Stimulated activated CD4-positive, alpha-beta T cell treated with anti-CD3 and anti-CD28 coated beads, Interleukin-12 subunit alpha, Interleukin-12 subunit beta, amount 100 ng/mL, for 48 hours (primary cell): Measurements from ENCODE around the gene STOX2.

Experiments
- DNase-seq, 3 donors: peaks; one replicate each; pipeline ENCODE4 v3.0.0-alpha.2; 2020; ENCODE audit warnings: low read depth in 2 of 3, low spot score in 1 of 3

Gene STOX2

DNA sequence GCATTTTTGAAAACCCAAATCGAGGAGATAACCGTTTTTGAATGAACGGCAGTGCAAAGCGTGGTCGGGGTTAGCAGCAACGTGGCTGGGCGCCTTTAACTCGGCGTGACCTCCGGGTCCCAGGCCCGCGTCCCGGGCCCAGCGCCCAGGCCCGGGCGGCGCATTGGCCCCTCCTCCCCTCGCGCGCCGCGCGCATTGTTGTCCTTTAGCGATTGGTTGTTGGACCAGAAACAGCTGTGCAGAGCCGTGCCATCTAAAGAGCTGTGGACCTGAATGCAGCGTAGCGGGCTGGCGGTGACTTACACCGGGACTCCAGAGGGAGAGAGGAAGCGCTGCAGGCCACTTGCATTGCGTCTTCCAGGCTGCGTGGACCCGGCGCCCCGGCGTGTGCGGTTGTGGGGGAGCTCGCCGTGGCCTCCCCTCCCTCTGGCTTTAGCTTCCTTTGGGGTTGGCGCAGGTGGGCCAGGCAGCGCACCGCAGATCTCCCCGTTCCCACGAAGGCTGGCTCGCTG is at the start of gene STOX2:
Gene STOX2 (plus strand): TSS at position 227 of the 512 bp plus-strand sequence. CDS start 1,484 bp downstream, outside the sequence.
- DNase-seq: no peak

DNA sequence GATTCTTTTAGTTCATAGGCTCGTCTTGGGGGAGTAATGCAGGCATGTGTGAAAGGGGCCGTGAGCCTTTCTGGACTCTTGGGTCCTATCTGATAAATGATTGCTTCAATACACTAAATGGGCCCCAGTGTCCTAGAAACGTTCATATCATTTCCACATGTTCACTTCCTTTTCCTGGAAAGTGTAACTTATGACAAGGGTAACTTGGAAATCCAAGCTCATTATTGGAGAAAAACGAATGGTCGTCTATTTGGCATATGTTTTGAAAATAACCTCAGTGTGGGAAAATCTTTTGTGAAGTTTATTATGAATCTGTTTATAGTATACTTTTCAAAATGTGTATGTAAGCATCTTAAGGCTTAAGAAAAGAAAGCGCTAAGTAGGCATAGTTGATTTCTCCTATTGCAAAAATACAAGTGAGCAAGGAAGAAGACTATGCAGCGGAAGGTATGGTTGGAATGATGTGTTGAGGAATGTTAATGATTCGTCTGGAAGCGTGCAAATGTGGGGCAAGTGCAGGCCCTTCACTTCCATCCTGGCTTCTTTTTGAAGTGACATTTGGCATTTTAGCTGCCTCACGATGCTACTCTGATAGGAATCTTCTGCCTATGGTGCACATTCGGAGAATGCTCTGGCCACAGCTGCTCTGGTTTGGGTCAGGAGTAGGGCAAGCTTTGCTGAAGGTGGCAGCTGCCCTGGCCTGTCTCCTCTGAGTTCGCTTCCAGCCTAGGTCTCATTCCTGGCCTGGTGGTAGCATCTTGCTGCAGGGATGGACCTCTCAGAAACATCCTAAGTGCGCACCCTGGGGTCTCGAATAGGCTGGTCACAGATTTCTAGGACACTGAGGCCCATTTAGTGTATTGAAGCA is 49.5 kb upstream of the STOX2 start:
- no peak for DNase-seq

- no peak for DNase-seq
These were observed 48.1 kb upstream of the STOX2 start for GRCh38 chr4:183857040-183857439.

DNA sequence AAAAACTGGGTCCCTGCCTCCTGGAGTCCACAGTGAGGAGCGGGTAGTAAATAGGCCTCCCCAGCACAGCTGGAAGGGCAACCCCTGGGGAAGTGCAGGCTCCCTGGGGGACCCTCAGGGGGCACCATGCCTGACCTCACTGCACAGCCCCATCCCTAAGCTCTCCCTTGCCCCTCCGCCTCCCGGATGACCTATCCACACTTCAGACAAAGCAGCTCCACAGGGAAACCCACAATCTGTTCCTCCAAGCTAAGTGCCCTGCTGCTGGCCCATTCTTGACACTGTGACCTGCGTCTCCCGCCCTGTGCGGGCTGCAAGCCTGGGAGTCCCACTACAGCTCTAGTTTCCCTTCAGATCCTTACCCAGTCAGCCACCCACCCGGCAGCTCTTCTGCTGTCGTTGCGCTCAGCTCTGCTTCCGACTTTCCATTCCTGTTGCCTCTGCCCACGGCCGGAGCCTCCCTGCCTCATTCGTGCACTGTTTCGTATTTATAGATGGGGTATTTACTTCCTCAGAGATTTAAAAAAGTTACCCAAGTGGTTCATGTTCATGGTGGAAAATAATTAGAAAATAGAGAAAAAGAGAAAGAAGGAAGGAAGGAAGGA is 47.0 kb upstream of the STOX2 start:
- DNase-seq: no peak

DNA sequence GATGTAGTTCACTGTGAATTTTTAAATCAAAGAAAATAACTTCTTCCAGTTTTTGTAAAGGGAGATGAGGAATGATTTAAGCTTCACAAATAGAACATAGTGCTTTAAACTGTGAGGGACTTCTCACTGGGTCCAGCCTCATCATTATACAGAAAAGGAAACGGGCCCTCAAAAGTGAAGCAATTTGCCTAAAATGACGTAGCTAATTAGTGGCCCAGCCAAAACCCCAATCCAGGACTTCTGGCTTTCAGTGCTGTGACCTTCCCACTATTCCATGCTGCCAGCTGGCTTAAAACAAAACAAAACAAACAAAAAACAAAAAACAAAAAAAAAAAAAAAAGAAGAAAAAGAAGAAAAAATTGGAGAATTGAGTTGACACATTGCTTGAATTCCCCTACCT is 45.0 kb upstream of the STOX2 start:
- DNase-seq: no peak

DNA sequence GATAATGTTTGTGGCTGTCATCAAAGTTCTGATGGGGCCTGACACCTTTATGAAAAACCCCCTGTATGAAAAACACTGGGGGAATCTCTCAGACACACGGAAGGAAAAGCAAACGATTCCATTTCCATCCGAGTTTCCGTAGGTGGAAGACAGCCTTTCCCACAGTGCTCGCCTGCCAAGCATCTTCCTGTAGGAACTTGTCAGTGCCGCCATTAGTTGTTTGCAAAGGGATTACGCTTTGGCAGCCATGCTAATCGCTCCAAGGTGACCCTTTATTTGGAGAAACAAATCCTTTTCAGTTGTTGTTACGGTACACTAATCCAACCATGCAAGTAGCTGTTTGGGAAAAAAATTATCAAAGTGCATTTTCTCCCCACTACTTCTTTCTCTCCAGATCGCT is 44.4 kb upstream of the STOX2 start:
- no peak for DNase-seq

DNA sequence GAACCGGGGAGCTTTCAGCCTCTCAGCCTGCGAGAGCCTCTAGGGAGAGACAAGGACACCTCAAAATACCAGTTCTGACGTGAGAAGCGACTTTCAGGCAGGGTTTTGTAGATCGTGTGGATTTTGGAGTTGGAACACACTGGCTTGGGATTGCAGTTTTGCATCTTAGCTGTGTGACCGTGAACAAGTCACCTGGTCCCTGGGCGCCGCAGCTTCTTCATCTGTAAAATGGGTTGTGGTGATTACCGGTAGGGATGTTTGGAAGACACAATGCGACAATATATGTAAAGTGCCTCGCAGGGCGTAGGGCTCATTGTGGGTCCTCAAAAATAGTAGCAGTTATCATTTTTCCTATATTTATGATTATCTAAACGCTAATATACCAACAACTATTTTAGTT is 43.7 kb upstream of the STOX2 start:
- no peak for DNase-seq

DNA sequence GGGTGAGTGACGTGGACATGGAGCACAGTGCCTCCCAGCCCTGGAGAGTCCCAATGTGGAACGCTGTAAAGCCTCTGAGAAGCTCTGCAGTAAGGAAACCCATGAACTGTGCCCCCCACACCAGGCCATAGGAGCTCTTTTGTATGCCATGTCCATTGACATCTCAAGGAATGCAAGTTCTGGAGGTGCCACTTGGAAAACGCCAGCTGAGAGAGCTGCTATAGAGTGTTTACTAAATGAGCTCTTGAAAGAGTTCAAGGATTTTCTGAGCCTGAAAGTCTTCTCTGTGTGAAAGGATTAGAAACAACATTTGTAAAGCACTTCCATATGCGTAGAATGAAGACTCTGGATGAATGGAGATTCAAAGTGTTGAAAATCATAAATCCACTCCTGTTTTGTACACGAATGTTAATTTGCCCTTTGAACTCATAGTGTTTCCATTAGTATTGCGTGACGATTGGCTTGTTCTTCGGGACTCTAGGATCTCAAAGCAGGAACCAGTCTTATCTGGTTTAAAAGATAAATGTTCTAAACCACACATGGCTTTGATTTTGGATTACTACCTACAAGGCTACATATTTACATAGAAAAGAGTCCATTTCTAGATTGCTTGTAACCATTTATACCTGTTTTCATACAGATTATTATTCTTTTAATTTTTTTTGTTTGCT is 41.8 kb upstream of the STOX2 start:
- DNase-seq: no peak

GRCh38 chr4:183867247-183867646 is 37.9 kb upstream of the STOX2 start:
- DNase-seq: no peak

- DNase-seq: no peak
These were observed 34.1 kb upstream of the STOX2 start for GRCh38 chr4:183870997-183871396.

- DNase-seq: no peak
These were observed 33.5 kb upstream of the STOX2 start for GRCh38 chr4:183871581-183871980.

GRCh38 chr4:183872531-183872930 is 32.6 kb upstream of the STOX2 start:
- DNase-seq: no peak

- no peak for DNase-seq
These were observed 31.5 kb upstream of the STOX2 start for GRCh38 chr4:183873409-183874185.

DNA sequence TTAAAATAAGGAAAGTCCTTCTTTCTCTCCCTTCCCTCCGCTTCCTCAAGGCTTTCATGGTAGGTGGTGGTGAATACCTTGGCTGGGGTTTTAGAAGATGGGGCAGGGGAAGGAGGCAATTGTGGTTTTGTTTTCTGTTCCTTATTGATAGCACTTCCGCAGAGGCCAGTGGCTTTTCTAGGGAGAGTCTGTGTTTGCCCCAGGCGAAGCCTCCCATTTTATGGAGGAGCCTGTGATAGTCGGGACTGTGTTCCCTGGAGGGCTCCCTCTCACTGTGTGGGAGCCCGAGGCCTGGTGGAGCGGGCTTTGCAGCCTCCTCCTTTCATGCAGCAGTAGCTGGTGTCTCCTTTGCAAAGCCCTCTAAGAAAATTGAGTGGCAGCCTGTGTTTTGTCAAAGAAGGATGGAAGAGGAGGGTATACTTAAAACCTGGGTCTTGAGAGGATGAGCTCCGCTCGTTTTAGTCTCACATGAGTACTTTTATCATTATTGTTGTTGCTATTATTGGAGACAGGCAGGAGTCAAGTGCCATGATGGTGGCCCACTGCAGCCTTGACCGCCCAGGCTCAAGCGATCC is 29.8 kb upstream of the STOX2 start:
- no peak for DNase-seq

- no peak for DNase-seq
These were observed 28.7 kb upstream of the STOX2 start for GRCh38 chr4:183876268-183876934.

DNA sequence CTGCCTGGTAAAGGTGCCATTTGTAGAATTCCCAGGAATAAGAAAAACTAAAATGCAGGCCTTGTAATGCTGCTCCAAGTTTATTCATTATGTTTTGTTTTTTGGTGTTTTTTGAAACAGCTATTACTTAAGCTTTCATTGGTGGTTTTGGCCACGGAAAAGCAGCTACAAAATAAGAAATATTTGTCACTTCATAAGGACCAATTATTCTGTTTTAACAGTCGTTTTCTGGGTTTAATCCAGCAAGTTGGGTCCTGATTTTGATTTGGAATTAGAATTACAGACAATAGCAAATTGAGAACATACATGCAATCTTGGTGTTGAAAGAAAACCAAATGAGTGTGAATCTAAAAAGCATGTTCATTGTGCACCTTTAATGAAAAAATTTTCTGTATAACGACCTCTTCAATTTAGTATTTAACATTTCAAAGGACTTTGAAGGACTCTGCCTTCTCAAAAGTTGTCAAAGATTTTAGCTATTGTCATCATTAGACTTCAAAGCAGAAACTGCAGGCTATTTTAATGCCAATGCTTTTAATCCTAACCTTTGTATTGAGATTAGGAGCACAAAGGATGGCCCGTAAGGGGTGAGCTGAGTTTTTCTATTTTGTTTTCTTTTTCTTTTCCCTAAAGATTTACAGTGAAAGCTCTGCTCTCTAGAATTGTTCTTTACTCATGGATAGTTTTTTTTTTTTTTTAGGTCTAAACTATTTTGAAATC is 26.7 kb upstream of the STOX2 start:
- DNase-seq: no peak

DNA sequence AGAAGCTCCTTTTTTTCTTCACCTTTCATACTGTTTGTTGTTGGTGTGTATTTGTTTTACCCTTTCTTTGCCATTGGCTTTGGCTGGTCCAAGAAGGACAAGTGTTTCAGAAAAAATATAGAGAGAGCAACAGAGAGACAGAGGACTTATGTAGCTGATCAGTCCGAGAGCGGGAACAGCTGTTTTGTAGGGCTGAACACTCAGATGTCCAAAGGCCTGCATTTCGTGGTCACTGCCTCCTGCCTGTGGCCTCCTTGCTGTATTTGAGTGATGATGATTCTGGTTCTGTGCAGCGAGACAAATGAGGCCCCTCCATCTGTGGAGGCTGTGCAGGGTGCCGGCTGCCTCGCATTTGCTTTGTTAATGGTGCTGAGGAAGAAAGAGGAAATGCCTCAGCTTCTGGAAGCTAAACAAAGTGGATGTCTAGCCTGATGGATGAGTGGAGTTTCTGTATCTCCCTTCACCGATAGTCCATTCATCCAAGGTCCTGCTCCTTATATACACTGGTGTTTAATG is 19.8 kb upstream of the STOX2 start:
- DNase-seq: no peak

GRCh38 chr4:183887351-183887750 is 17.8 kb upstream of the STOX2 start:
- DNase-seq: no peak

GRCh38 chr4:183888564-183888963 is 16.5 kb upstream of the STOX2 start:
- no peak for DNase-seq
